Endothelial cell of umbilical vein (primary cell): Measurements from ENCODE around the gene CEP295NL. TPM values are rescaled to one million over a fixed set of nuclear protein-coding genes. Genes with fewer than 3 reads are reported as not detected.
"Not testable (repeated sequence)": the region's sequence is repeated elsewhere in the genome, so short reads cannot be mapped to it uniquely, and the experiment has no call there.

Experiments
- BruUV-seq: library from RNA; stranded (reverse); fragments of 400-500 nt; replicated peaks from 2 replicates; lab custom pipeline; 2021; lab: Mats Ljungman, UMichigan
- CTCF ChIA-PET: fragments of 300-600, 350-600 bp; sonication (Branson Sonifier 250); formaldehyde crosslinking; loops from one replicate; lab custom pipeline; 2021; ENCODE audit warnings: antibody characterized with exemption, inconsistent platforms; lab: Charles Lee
- POLR2A ChIA-PET: fragments of 300-600, 350-600 bp; sonication (Branson Sonifier 250); formaldehyde crosslinking; loops from one replicate; lab custom pipeline; 2021; ENCODE audit warnings: antibody characterized with exemption, inconsistent platforms; lab: Charles Lee
- DNase-seq: peaks from one replicate; pipeline ENCODE4 v3.0.0-alpha.2; 2011; ENCODE audit warnings: low read depth, low spot score
- FAIRE-seq: peaks from 2 replicates; lab custom pipeline; 2011; peaks lifted over from hg19 to GRCh38; lab: Jason Lieb, UNC
- H2AFZ ChIP-seq: 2 replicates; pipeline ENCODE4 v1.6.0; 2012; ENCODE audit warnings: low read depth, low read length, control low read depth, inconsistent platforms
- H3K27ac ChIP-seq: 2 replicates; pipeline ENCODE4 v1.5.1; 2011; ENCODE audit warnings: low read depth, mild to moderate bottlenecking, control low read depth, low read length, moderate library complexity; ENCODE audit not compliant: insufficient read depth
- H3K27me3 ChIP-seq, 2 experiments: 2 replicates each; pipeline versions ENCODE4 v1.6.0 to v1.6.1; 2011; ENCODE audit warnings: low read length in 2 of 2, mixed read lengths in 1 of 2; ENCODE audit not compliant: control insufficient read depth in 2 of 2, insufficient read depth in 2 of 2
- H3K36me3 ChIP-seq, 2 experiments: 2 replicates in 1 of 2; 3 replicates in 1 of 2; pipeline ENCODE4 v1.5.1; 2011; ENCODE audit warnings: low read length in 2 of 2, mild to moderate bottlenecking in 1 of 2, moderate library complexity in 1 of 2; ENCODE audit not compliant: control insufficient read depth in 2 of 2, insufficient read depth in 2 of 2; ENCODE audit errors: extremely low read depth in 1 of 2
- H3K4me1 ChIP-seq: 3 replicates; pipeline ENCODE4 v1.5.1; 2011; ENCODE audit warnings: mild to moderate bottlenecking, low read length; ENCODE audit not compliant: control insufficient read depth, insufficient read depth; ENCODE audit errors: extremely low read depth
- H3K4me2 ChIP-seq: 2 replicates; pipeline ENCODE4 v1.6.1; 2011; ENCODE audit warnings: low read length, control low read depth, mixed read lengths; ENCODE audit not compliant: insufficient read depth
- H3K4me3 ChIP-seq, 3 experiments: fragments of 200-600 bp in 1 of 3; sonication (generic), shearing (Covaris generic) in 1 of 3; replicated peaks in 1 of 3; 2 replicates each; pipeline ENCODE4 v1.5.1; 2011 to 2016; ENCODE audit warnings: control low read depth in 3 of 3, low read length in 3 of 3, mild to moderate bottlenecking in 2 of 3, inconsistent platforms in 1 of 3, low read depth in 1 of 3, moderate library complexity in 1 of 3; ENCODE audit not compliant: insufficient read depth in 1 of 3
- H3K79me2 ChIP-seq: 2 replicates; pipeline ENCODE4 v1.6.0; 2012; ENCODE audit warnings: low read length, inconsistent platforms; ENCODE audit not compliant: control insufficient read depth, insufficient read depth
- H3K9ac ChIP-seq: replicated peaks from 2 replicates; pipeline ENCODE3; 2011; ENCODE audit warnings: low read length, control low read depth; ENCODE audit not compliant: insufficient read depth; ENCODE audit errors: extremely low read depth
- H3K9me1 ChIP-seq: replicated peaks from 3 replicates; pipeline ENCODE4 v1.6.0; 2011; ENCODE audit warnings: mild to moderate bottlenecking, low read length; ENCODE audit not compliant: control insufficient read depth, insufficient read depth; ENCODE audit errors: extremely low read depth
- H3K9me3 ChIP-seq: replicated peaks from 2 replicates; pipeline ENCODE4 v1.5.1; 2012; ENCODE audit warnings: low read length, inconsistent platforms; ENCODE audit not compliant: control insufficient read depth, insufficient read depth
- H4K20me1 ChIP-seq: replicated peaks from 2 replicates; pipeline ENCODE3; 2011; ENCODE audit warnings: mild to moderate bottlenecking, low read length; ENCODE audit not compliant: control insufficient read depth, insufficient read depth; ENCODE audit errors: extremely low read depth
- CTCF ChIP-seq, 2 donors: IDR thresholded peaks; 1 replicate in 1 of 2; 2 replicates in 1 of 2; pipeline ENCODE4 v1.5.1; 2011; ENCODE audit warnings: low read length in 2 of 2, mild to moderate bottlenecking in 2 of 2, moderate library complexity in 2 of 2, control low read depth in 1 of 2, inconsistent platforms in 1 of 2, low read depth in 1 of 2; ENCODE audit not compliant: insufficient read depth in 1 of 2; ENCODE audit errors: extremely low read depth in 1 of 2
- EZH2 ChIP-seq: IDR thresholded peaks from 2 replicates; pipeline ENCODE4 v1.6.1; 2012; ENCODE audit warnings: borderline replicate concordance, low read depth, mild to moderate bottlenecking, moderate library complexity, low read length, inconsistent platforms; ENCODE audit not compliant: severe bottlenecking
- FOS ChIP-seq: IDR thresholded peaks from 2 replicates; pipeline ENCODE4 v1.6.1; 2011; ENCODE audit warnings: mild to moderate bottlenecking, low read length, moderate library complexity, borderline replicate concordance; ENCODE audit not compliant: insufficient read depth
- GATA2 ChIP-seq: IDR thresholded peaks from 2 replicates; pipeline ENCODE4 v1.7.0; 2011; ENCODE audit warnings: low read depth, mild to moderate bottlenecking, moderate library complexity, mixed read lengths, low read length; ENCODE audit not compliant: insufficient read length, insufficient read depth
- JUN ChIP-seq: IDR thresholded peaks from 2 replicates; pipeline ENCODE4 v1.6.1; 2011; ENCODE audit warnings: borderline replicate concordance, low read depth; ENCODE audit not compliant: insufficient read length, insufficient read depth
- MAX ChIP-seq: IDR thresholded peaks from 2 replicates; pipeline ENCODE4 v1.6.1; 2011; ENCODE audit not compliant: insufficient read depth, insufficient read length
- MYC ChIP-seq: IDR thresholded peaks from one replicate; pipeline ENCODE4 v1.6.1; 2011; ENCODE audit warnings: mild to moderate bottlenecking, low read depth, low read length
- POLR2A ChIP-seq: IDR thresholded peaks from 2 replicates; pipeline ENCODE4 v1.6.1; 2012; ENCODE audit warnings: low read depth, mild to moderate bottlenecking, control low read depth, low read length
- POLR2AphosphoS5 ChIP-seq: IDR thresholded peaks from 2 replicates; pipeline ENCODE4 v1.6.1; 2012; ENCODE audit warnings: low read depth, mild to moderate bottlenecking, control low read depth, low read length, moderate library complexity; ENCODE audit not compliant: insufficient read depth
- dilution Hi-C: fragments of 300-500 bp; cut with MboI; formaldehyde crosslinking; loops from one replicate; pipeline ENCODE4 v1.15.0; 2019; ENCODE audit warnings: low sequenced_read_pairs; ENCODE audit not compliant: extremely low pct_ligation_motif_present
- intact Hi-C: fragments of 100-400 bp; cut with micrococcal nuclease; formaldehyde crosslinking; loops from one replicate; pipeline ENCODE4 v1.10.0; 2022
- polyA plus RNA-seq, 4 experiments: library from polyadenylated mRNA; depleted of rRNA in 3 of 4; stranded (reverse) in 3 of 4; unstranded in 1 of 4; fragments of >200 nt; gene quantifications; 2 replicates each; pipeline versions ENCODE4 v1.2.1 to v1.2.3, GENCODE V29; 2011 to 2012; ENCODE audit warnings: missing spikeins in 1 of 4
- total RNA-seq: library from RNA; stranded (reverse); gene quantifications from 2 replicates; pipeline ENCODE4 v1.2.3, GENCODE V29; 2021

CEP295NL gene
- total and polyA plus RNA-seq, 2 donors (not counting 3 experiments of a cell fraction or from before 2014, with no cell fraction given) = 0.10 to 8.3 TPM

DNA sequence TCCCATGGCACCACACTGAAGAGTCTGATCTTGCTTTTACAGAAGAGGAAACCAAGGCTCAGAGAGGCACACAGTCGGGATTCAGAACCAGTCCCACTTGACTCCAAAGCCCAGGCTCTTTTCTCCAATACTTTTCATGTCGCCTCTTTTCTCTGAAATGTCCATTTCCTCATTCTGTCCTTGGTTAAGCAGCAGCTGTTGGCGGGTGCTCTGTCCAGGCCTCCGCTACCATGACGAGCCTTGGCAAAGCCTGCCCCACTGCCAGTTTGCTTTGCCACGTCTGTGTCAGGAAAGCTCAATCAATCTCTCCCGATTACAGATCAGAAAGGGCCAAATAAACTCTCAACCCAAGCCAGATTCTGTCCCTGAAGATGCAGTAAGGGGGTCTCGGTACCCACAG is 9.1 kb upstream of the CEP295NL start:
- Histone ChIP-seq H3K27me3 (no peaks in the 10 kb centered on the region), H3K27ac (no peak overlapping the region), H3K9me3 (no peaks in the 10 kb centered on the region), H3K9me1 (no peaks in the 10 kb centered on the region), H3K4me2 (no peak overlapping the region), H2AFZ (no peak overlapping the region), H3K4me3 (no peak overlapping the region), H4K20me1 (no peaks in the 10 kb centered on the region), H3K4me1 (peaks cover 12% of the 10 kb centered on the region), H3K9ac (no peak overlapping the region), H3K36me3 (peaks cover 0 to 4% of the 10 kb centered on the region in 2 experiments), H3K79me2 (peaks cover 36% of the 10 kb centered on the region)
- ChIA-PET POLR2A (no interaction called here), CTCF (no interaction called here)
- intact Hi-C loops (no loop called here), dilution Hi-C loops (no loop called here)
- no peak for TF ChIP-seq POLR2A
- no peak for TF ChIP-seq EZH2
- no peak for TF ChIP-seq CTCF (IDR thresholded peaks at IDR 0.05; ENCODE audit: extremely low read depth in 1 of 2, insufficient read depth in 1 of 2, low read depth in 1 of 2, low read length in 2 of 2)
- no peak for TF ChIP-seq JUN
- no peak for TF ChIP-seq POLR2AphosphoS5
- TF ChIP-seq GATA2 = no peak
- TF ChIP-seq FOS = no peak
- no peak for TF ChIP-seq MAX
- no peak for TF ChIP-seq MYC
- no peak for DNase-seq
- no TSS peak for BruUV-seq
- FAIRE-seq = no peak

GRCh38 chr17:78911543-78911942 is 8.5 kb upstream of the CEP295NL start:
- H3K9ac ChIP-seq, FAIRE-seq, H3K4me1 ChIP-seq, H2AFZ ChIP-seq, H3K9me3 ChIP-seq, H3K36me3 ChIP-seq, H3K27me3 ChIP-seq, H4K20me1 ChIP-seq, intact Hi-C loops, DNase-seq, H3K27ac ChIP-seq, dilution Hi-C loops, H3K4me2 ChIP-seq, POLR2A ChIA-PET, H3K9me1 ChIP-seq, BruUV-seq, H3K4me3 ChIP-seq: not testable (repeated sequence)
- CTCF ChIA-PET = interaction anchor here (1.3 kb wide), 1 partner anchor 46 kb away, joined by 5 read pairs; no protein-coding TSS in a partner anchor
- peaks cover 32% of the 10 kb centered on the region for H3K79me2 ChIP-seq
